ENCODE measurements around the gene PCDH15.

DNA sequence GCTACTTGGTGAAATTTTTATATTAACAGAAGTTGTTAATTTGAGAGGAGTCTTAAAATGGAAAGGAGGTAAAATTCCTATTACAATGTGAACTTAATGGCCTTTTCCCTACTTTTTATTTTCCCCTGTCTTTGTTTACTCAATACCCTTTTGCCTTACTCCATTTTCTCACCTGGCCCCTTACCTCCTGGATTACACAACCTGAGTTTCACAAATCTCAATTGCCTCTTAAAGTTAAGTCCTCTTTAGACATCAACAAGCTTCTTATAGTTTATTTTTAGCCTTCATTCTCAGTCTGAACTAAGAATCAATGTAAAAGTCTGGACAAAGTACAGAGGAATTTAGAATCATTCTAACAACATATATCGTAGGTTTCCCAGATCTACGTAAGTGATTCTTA lies 247.0 kb downstream of the PCDH15 start:
- no peak for TF ChIP-seq CTCF (conservative IDR thresholded peaks at IDR 0.05; ENCODE audit: low read depth, low read length)
- TF ChIP-seq EZH2 (IDR thresholded peaks at IDR 0.05; ENCODE audit: borderline replicate concordance, low read depth, low read length, poor library complexity, severe bottlenecking), result no peak

Measured in A673 (cell line).